A673 (cell line): ENCODE results near the gene PPWD1. TPM values are rescaled to one million over a fixed set of nuclear protein-coding genes. Genes with fewer than 3 reads are reported as not detected.
A peak's percentile ranks its signal among the peaks of the same experiment; 100 is the strongest.

ENCODE experiments used
- BruUV-seq: library from RNA; stranded (reverse); fragments of 400-500 nt; replicated peaks from 2 replicates; lab custom pipeline; 2021; lab: Mats Ljungman, UMichigan
- CTCF ChIA-PET: fragments of 300-600 bp; sonication (Branson Sonifier 250); formaldehyde crosslinking; loops from one replicate; lab custom pipeline; 2022; ENCODE audit warnings: antibody characterized with exemption; lab: Charles Lee
- POLR2A ChIA-PET: fragments of 300-600 bp; sonication (Branson Sonifier 250); formaldehyde crosslinking; loops from one replicate; lab custom pipeline; 2022; ENCODE audit warnings: antibody characterized with exemption; ENCODE audit not compliant: low non-redundant PET; lab: Charles Lee
- DNase-seq: peaks from one replicate; pipeline ENCODE4 v3.0.0-alpha.2; 2015; ENCODE audit warnings: low spot score
- H3K27ac ChIP-seq: fragments of 200-600 bp; sonication (generic); 2 replicates; pipeline ENCODE4 v1.5.1; 2016; ENCODE audit warnings: mixed run types, low read depth, mild to moderate bottlenecking, mixed read lengths, antibody characterized with exemption, low read length; ENCODE audit not compliant: poor library complexity, severe bottlenecking
- H3K27me3 ChIP-seq: fragments of 200-600 bp; sonication (generic); replicated peaks from 2 replicates; pipeline ENCODE4 v1.6.1; 2017; ENCODE audit warnings: mixed run types, low read depth, mild to moderate bottlenecking, mixed read lengths, antibody characterized with exemption, low read length; ENCODE audit not compliant: insufficient read depth, poor library complexity
- H3K36me3 ChIP-seq: fragments of 200-600 bp; sonication (generic); 2 replicates; pipeline ENCODE4 v1.6.1; 2016; ENCODE audit warnings: mixed run types, mild to moderate bottlenecking, mixed read lengths, antibody characterized with exemption, low read length; ENCODE audit not compliant: insufficient read depth, poor library complexity, severe bottlenecking
- H3K4me1 ChIP-seq: fragments of 200-600 bp; sonication (generic); 2 replicates; pipeline ENCODE4 v1.6.1; 2017; ENCODE audit warnings: mixed run types, mild to moderate bottlenecking, mixed read lengths, antibody characterized with exemption, low read length; ENCODE audit not compliant: insufficient read depth, poor library complexity, severe bottlenecking
- H3K4me3 ChIP-seq: fragments of 200-600 bp; sonication (generic); 2 replicates; pipeline ENCODE4 v1.5.1; 2016; ENCODE audit warnings: low read depth, mixed run types, mild to moderate bottlenecking, mixed read lengths, low read length; ENCODE audit not compliant: poor library complexity, severe bottlenecking
- H3K9me3 ChIP-seq: fragments of 200-600 bp; sonication (generic); 2 replicates; pipeline ENCODE4 v1.6.1; 2016; ENCODE audit warnings: mixed run types, low read depth, mild to moderate bottlenecking, mixed read lengths, antibody characterized with exemption, low read length; ENCODE audit not compliant: poor library complexity, severe bottlenecking
- EZH2 ChIP-seq: fragments of 200-600 bp; sonication (generic); IDR thresholded peaks from 2 replicates; pipeline ENCODE4 v1.6.1; 2017; ENCODE audit warnings: borderline replicate concordance, low read depth, mild to moderate bottlenecking, mixed read lengths, antibody characterized with exemption, low read length; ENCODE audit not compliant: poor library complexity, severe bottlenecking
- intact Hi-C: fragments of 100-400 bp; cut with micrococcal nuclease; formaldehyde crosslinking; loops from one replicate; pipeline ENCODE4 v1.10.0; 2022; ENCODE audit not compliant: unreplicated experiment
- total RNA-seq: library from RNA; stranded (reverse); gene quantifications from 2 replicates; pipeline ENCODE4 v1.2.3, GENCODE V29; 2021
- TF ChIP-seq, protein P1 (sequence below): fragments of 300-800, 200-600 bp; sonication (generic); conservative IDR thresholded peaks from 2 replicates; pipeline ENCODE4 v1.5.1; 2017; ENCODE audit warnings: low read depth, mild to moderate bottlenecking, antibody characterized with exemption, low read length, moderate library complexity, mixed read lengths

PPWD1 gene
- total RNA-seq, 1 experiment from 2014 or later: 35.4 TPM

DNA sequence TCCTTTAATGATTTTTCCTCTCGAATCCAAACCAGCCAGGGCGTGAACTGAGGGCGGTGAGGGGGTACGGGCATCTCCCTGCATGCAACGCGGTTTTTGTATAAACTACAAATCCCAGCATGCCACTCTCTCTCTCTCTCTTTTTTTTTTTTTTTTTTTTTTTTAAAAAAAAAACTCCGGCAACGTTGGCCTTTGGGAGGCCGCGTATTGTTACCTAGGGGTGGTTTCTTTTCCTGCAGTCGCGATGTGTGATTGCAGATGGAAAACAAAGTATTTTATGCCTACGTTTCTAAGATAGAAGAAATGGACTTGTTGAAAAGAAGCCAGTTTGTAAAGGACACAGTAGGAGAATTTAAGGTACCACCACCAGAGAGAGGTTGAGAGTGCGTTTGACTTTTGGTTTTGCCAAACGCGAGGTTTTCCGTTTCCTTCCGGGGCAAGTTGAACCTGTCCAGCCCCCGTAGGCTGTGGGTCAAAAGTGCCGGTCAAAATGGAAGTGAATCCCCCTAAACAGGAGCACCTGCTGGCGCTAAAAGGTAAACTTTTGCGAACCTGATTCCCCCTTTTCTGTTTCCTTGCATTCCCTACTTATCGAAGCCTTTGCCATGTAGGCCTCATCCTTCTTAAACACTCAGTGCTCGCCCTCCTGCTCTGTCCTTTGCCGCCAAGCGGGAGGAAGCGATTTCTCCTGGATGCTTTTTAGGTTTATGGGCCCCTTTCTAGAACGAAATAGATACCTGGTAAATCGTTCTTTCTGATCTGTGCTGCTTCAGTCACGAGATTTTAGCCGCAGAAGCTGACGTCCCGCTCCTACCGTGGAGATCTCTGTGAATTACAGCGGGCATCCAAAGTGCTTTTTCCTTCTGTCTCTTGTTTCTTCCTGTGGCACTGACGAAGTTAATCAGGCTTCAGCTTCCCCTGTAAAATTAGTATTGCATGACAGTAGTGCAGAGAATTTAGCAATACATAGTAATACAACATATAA is 61.8 kb downstream of the PPWD1 start, which contains the start of the genes SHLD3 and TRAPPC13:
SHLD3 (plus strand) TSS at position 457 of the 985 bp plus-strand sequence. CDS start 4,561 bp downstream, outside the sequence.
TRAPPC13 (plus strand) TSS at position 457 of the 985 bp plus-strand sequence; CDS start at position 491, 34 bp downstream.
- intact Hi-C loops: loop anchor here (10.0 kb wide), 1 partner anchor 520 kb away; the partner anchor contains the start of gene SREK1
- Histone ChIP-seq H3K27ac (peak within 1 kb of the TSS; percentile 89), H3K4me1 (peaks cover 12% of the 10 kb centered on the region), H3K9me3 (no peaks in the 10 kb centered on the region), H3K36me3 (no peaks in the 10 kb centered on the region), H3K27me3 (no peaks in the 10 kb centered on the region), H3K4me3 (peak within 1 kb of the TSS; percentile 82)
- POLR2A ChIA-PET: no interaction called here
- peak; percentile 93 for DNase-seq
- CTCF ChIA-PET: interaction anchor here (0.6 kb wide), 1 partner anchor 659 kb away, joined by 4 read pairs; no protein-coding TSS in a partner anchor
- TF ChIP-seq, protein P1, sequence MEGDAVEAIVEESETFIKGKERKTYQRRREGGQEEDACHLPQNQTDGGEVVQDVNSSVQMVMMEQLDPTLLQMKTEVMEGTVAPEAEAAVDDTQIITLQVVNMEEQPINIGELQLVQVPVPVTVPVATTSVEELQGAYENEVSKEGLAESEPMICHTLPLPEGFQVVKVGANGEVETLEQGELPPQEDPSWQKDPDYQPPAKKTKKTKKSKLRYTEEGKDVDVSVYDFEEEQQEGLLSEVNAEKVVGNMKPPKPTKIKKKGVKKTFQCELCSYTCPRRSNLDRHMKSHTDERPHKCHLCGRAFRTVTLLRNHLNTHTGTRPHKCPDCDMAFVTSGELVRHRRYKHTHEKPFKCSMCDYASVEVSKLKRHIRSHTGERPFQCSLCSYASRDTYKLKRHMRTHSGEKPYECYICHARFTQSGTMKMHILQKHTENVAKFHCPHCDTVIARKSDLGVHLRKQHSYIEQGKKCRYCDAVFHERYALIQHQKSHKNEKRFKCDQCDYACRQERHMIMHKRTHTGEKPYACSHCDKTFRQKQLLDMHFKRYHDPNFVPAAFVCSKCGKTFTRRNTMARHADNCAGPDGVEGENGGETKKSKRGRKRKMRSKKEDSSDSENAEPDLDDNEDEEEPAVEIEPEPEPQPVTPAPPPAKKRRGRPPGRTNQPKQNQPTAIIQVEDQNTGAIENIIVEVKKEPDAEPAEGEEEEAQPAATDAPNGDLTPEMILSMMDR: no peak
- no peak for TF ChIP-seq EZH2
- BruUV-seq: TSS peak; percentile 79

DNA sequence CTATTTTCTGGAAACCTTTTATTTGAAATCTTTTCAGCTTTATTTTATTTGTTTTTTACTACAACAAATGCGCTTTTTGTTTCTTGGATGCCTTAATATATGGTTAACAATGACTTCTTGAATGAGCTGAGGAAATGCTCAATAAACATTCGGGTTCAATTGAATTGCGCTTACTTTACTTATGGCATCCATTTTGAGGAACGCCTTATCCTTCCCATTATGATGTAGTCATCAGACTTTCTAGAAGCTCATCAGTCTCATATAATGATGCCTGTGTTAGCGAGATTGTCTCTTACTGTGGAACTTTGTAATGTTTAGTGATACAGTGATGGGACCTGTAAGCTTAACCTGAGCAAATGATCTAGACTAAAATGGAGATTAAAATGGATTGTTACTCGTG is 62.6 kb downstream of the PPWD1 start:
- H3K4me1 ChIP-seq: peaks cover 12% of the 10 kb centered on the region
- ChIA-PET CTCF (interaction anchor here (0.6 kb wide), 1 partner anchor 660 kb away, joined by 4 read pairs; no protein-coding TSS in a partner anchor), POLR2A (no interaction called here)
- peak overlapping the region; percentile 89 for H3K27ac ChIP-seq
- H3K9me3 ChIP-seq: no peaks in the 10 kb centered on the region
- peak overlapping the region; percentile 82 for H3K4me3 ChIP-seq
- TF ChIP-seq, protein P1: no peak
- intact Hi-C loops: loop anchor here (10.0 kb wide), 1 partner anchor 519 kb away; the partner anchor contains the start of gene SREK1
- no TSS peak for BruUV-seq
- DNase-seq: no peak
- no peaks in the 10 kb centered on the region for H3K27me3 ChIP-seq
- H3K36me3 ChIP-seq: no peaks in the 10 kb centered on the region

DNA sequence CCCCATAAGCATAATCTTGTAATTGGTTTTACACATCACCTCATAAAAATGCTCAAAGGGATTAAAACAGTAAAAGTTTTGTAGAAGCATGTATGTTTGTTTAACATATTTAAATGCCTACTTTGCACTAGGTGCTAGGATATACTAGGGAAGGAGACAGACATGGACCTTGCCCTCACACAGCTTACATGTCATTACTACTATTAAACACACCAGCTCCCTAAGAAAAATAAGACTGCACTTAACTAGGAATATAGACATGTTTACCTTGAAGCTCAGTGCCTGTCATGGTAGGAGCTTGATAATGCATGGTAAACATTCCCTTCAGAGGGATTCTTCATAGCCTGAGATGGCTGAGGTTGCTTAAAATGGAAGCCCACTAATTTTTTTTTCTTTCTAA is 67.9 kb downstream of the PPWD1 start:
- no peaks in the 10 kb centered on the region for H3K27me3 ChIP-seq
- CTCF ChIA-PET: no interaction called here
- POLR2A ChIA-PET: no interaction called here
- no peaks in the 10 kb centered on the region for H3K4me1 ChIP-seq
- H3K4me3 ChIP-seq: no peak overlapping the region
- H3K27ac ChIP-seq: no peak overlapping the region
- BruUV-seq: no TSS peak
- peaks cover 7% of the 10 kb centered on the region for H3K36me3 ChIP-seq
- no peak for DNase-seq
- TF ChIP-seq EZH2: no peak
- TF ChIP-seq, protein P1: no peak
- H3K9me3 ChIP-seq: no peaks in the 10 kb centered on the region
- intact Hi-C loops: no loop called here

Other genes starting within 250 kb of the PPWD1 start
- gene ADAMTS6, start 81.4 kb upstream of the PPWD1 start, total RNA-seq: 2.6 and 2.8 TPM in 2 replicates
- 57.4 and 58.6 TPM in 2 replicates for gene CENPK, start 128 bp upstream of the PPWD1 start, total RNA-seq
- gene TRIM23, start 61.0 kb downstream of the PPWD1 start, total RNA-seq: 12.9 and 15.6 TPM in 2 replicates
- gene SHLD3, start 61.7 kb downstream of the PPWD1 start, total RNA-seq: 3.7 and 4.5 TPM in 2 replicates
- 29.6 and 33.0 TPM in 2 replicates for gene TRAPPC13, start 61.7 kb downstream of the PPWD1 start, total RNA-seq
- 19.1 and 19.8 TPM in 2 replicates for gene SGTB, start 158.8 kb downstream of the PPWD1 start, total RNA-seq
- gene NLN, start 158.9 kb downstream of the PPWD1 start, total RNA-seq: 95.2 and 99.9 TPM in 2 replicates